Endothelial cell of umbilical vein (primary cell): ENCODE data around the gene HLA-B. TPM values are rescaled to one million over a fixed set of nuclear protein-coding genes. Genes with fewer than 3 reads are reported as not detected.

ENCODE experiments used
- BruUV-seq: library from RNA; stranded (reverse); fragments of 400-500 nt; replicated peaks from 2 replicates; lab custom pipeline; 2021; lab: Mats Ljungman, UMichigan
- CTCF ChIA-PET: fragments of 300-600, 350-600 bp; sonication (Branson Sonifier 250); formaldehyde crosslinking; loops from one replicate; lab custom pipeline; 2021; ENCODE audit warnings: antibody characterized with exemption, inconsistent platforms; lab: Charles Lee
- POLR2A ChIA-PET: fragments of 300-600, 350-600 bp; sonication (Branson Sonifier 250); formaldehyde crosslinking; loops from one replicate; lab custom pipeline; 2021; ENCODE audit warnings: antibody characterized with exemption, inconsistent platforms; lab: Charles Lee
- DNase-seq: peaks from one replicate; pipeline ENCODE4 v3.0.0-alpha.2; 2011; ENCODE audit warnings: low read depth, low spot score
- FAIRE-seq: peaks from 2 replicates; lab custom pipeline; 2011; peaks lifted over from hg19 to GRCh38; lab: Jason Lieb, UNC
- H2AFZ ChIP-seq: 2 replicates; pipeline ENCODE4 v1.6.0; 2012; ENCODE audit warnings: low read depth, low read length, control low read depth, inconsistent platforms
- H3K27ac ChIP-seq: 2 replicates; pipeline ENCODE4 v1.5.1; 2011; ENCODE audit warnings: low read depth, mild to moderate bottlenecking, control low read depth, low read length, moderate library complexity; ENCODE audit not compliant: insufficient read depth
- H3K27me3 ChIP-seq, 2 experiments: 2 replicates each; pipeline versions ENCODE4 v1.6.0 to v1.6.1; 2011; ENCODE audit warnings: low read length in 2 of 2, mixed read lengths in 1 of 2; ENCODE audit not compliant: control insufficient read depth in 2 of 2, insufficient read depth in 2 of 2
- H3K36me3 ChIP-seq, 2 experiments: 2 replicates in 1 of 2; 3 replicates in 1 of 2; pipeline ENCODE4 v1.5.1; 2011; ENCODE audit warnings: low read length in 2 of 2, mild to moderate bottlenecking in 1 of 2, moderate library complexity in 1 of 2; ENCODE audit not compliant: control insufficient read depth in 2 of 2, insufficient read depth in 2 of 2; ENCODE audit errors: extremely low read depth in 1 of 2
- H3K4me1 ChIP-seq: 3 replicates; pipeline ENCODE4 v1.5.1; 2011; ENCODE audit warnings: mild to moderate bottlenecking, low read length; ENCODE audit not compliant: control insufficient read depth, insufficient read depth; ENCODE audit errors: extremely low read depth
- H3K4me2 ChIP-seq: 2 replicates; pipeline ENCODE4 v1.6.1; 2011; ENCODE audit warnings: low read length, control low read depth, mixed read lengths; ENCODE audit not compliant: insufficient read depth
- H3K4me3 ChIP-seq, 3 experiments: fragments of 200-600 bp in 1 of 3; sonication (generic), shearing (Covaris generic) in 1 of 3; replicated peaks in 1 of 3; 2 replicates each; pipeline ENCODE4 v1.5.1; 2011 to 2016; ENCODE audit warnings: control low read depth in 3 of 3, low read length in 3 of 3, mild to moderate bottlenecking in 2 of 3, inconsistent platforms in 1 of 3, low read depth in 1 of 3, moderate library complexity in 1 of 3; ENCODE audit not compliant: insufficient read depth in 1 of 3
- H3K79me2 ChIP-seq: 2 replicates; pipeline ENCODE4 v1.6.0; 2012; ENCODE audit warnings: low read length, inconsistent platforms; ENCODE audit not compliant: control insufficient read depth, insufficient read depth
- H3K9ac ChIP-seq: replicated peaks from 2 replicates; pipeline ENCODE3; 2011; ENCODE audit warnings: low read length, control low read depth; ENCODE audit not compliant: insufficient read depth; ENCODE audit errors: extremely low read depth
- H3K9me1 ChIP-seq: replicated peaks from 3 replicates; pipeline ENCODE4 v1.6.0; 2011; ENCODE audit warnings: mild to moderate bottlenecking, low read length; ENCODE audit not compliant: control insufficient read depth, insufficient read depth; ENCODE audit errors: extremely low read depth
- H3K9me3 ChIP-seq: replicated peaks from 2 replicates; pipeline ENCODE4 v1.5.1; 2012; ENCODE audit warnings: low read length, inconsistent platforms; ENCODE audit not compliant: control insufficient read depth, insufficient read depth
- H4K20me1 ChIP-seq: replicated peaks from 2 replicates; pipeline ENCODE3; 2011; ENCODE audit warnings: mild to moderate bottlenecking, low read length; ENCODE audit not compliant: control insufficient read depth, insufficient read depth; ENCODE audit errors: extremely low read depth
- CTCF ChIP-seq, 2 donors: IDR thresholded peaks; 1 replicate in 1 of 2; 2 replicates in 1 of 2; pipeline ENCODE4 v1.5.1; 2011; ENCODE audit warnings: low read length in 2 of 2, mild to moderate bottlenecking in 2 of 2, moderate library complexity in 2 of 2, control low read depth in 1 of 2, inconsistent platforms in 1 of 2, low read depth in 1 of 2; ENCODE audit not compliant: insufficient read depth in 1 of 2; ENCODE audit errors: extremely low read depth in 1 of 2
- EZH2 ChIP-seq: IDR thresholded peaks from 2 replicates; pipeline ENCODE4 v1.6.1; 2012; ENCODE audit warnings: borderline replicate concordance, low read depth, mild to moderate bottlenecking, moderate library complexity, low read length, inconsistent platforms; ENCODE audit not compliant: severe bottlenecking
- FOS ChIP-seq: IDR thresholded peaks from 2 replicates; pipeline ENCODE4 v1.6.1; 2011; ENCODE audit warnings: mild to moderate bottlenecking, low read length, moderate library complexity, borderline replicate concordance; ENCODE audit not compliant: insufficient read depth
- GATA2 ChIP-seq: IDR thresholded peaks from 2 replicates; pipeline ENCODE4 v1.7.0; 2011; ENCODE audit warnings: low read depth, mild to moderate bottlenecking, moderate library complexity, mixed read lengths, low read length; ENCODE audit not compliant: insufficient read length, insufficient read depth
- JUN ChIP-seq: IDR thresholded peaks from 2 replicates; pipeline ENCODE4 v1.6.1; 2011; ENCODE audit warnings: borderline replicate concordance, low read depth; ENCODE audit not compliant: insufficient read length, insufficient read depth
- MAX ChIP-seq: IDR thresholded peaks from 2 replicates; pipeline ENCODE4 v1.6.1; 2011; ENCODE audit not compliant: insufficient read depth, insufficient read length
- POLR2A ChIP-seq: IDR thresholded peaks from 2 replicates; pipeline ENCODE4 v1.6.1; 2012; ENCODE audit warnings: low read depth, mild to moderate bottlenecking, control low read depth, low read length
- POLR2AphosphoS5 ChIP-seq: IDR thresholded peaks from 2 replicates; pipeline ENCODE4 v1.6.1; 2012; ENCODE audit warnings: low read depth, mild to moderate bottlenecking, control low read depth, low read length, moderate library complexity; ENCODE audit not compliant: insufficient read depth
- dilution Hi-C: fragments of 300-500 bp; cut with MboI; formaldehyde crosslinking; loops from one replicate; pipeline ENCODE4 v1.15.0; 2019; ENCODE audit warnings: low sequenced_read_pairs; ENCODE audit not compliant: extremely low pct_ligation_motif_present
- intact Hi-C: fragments of 100-400 bp; cut with micrococcal nuclease; formaldehyde crosslinking; loops from one replicate; pipeline ENCODE4 v1.10.0; 2022
- polyA plus RNA-seq, 4 experiments: library from polyadenylated mRNA; depleted of rRNA in 3 of 4; stranded (reverse) in 3 of 4; unstranded in 1 of 4; fragments of >200 nt; gene quantifications; 2 replicates each; pipeline versions ENCODE4 v1.2.1 to v1.2.3, GENCODE V29; 2011 to 2012; ENCODE audit warnings: missing spikeins in 1 of 4
- total RNA-seq: library from RNA; stranded (reverse); gene quantifications from 2 replicates; pipeline ENCODE4 v1.2.3, GENCODE V29; 2021

Gene HLA-B
- total and polyA plus RNA-seq, 2 donors (not counting 3 experiments of a cell fraction or from before 2014, with no cell fraction given) = 119 to 126 TPM

- H3K9me3 ChIP-seq = no peaks in the 10 kb centered on the region
- peaks cover 0 to 2% of the 10 kb centered on the region in 2 experiments for H3K36me3 ChIP-seq
- peak; percentile 50 for FAIRE-seq
- H3K79me2 ChIP-seq = no peaks in the 10 kb centered on the region
- H3K4me1 ChIP-seq = peaks cover 2% of the 10 kb centered on the region
- DNase-seq = no peak
- no peak overlapping the region for H2AFZ ChIP-seq
- H3K9ac ChIP-seq = no peak overlapping the region
- H3K27ac ChIP-seq = no peak overlapping the region
- TF ChIP-seq JUN (no peak), POLR2A (no peak), EZH2 (no peak), CTCF (IDR thresholded peaks at IDR 0.05; ENCODE audit: extremely low read depth in 1 of 2, insufficient read depth in 1 of 2, low read depth in 1 of 2, low read length in 2 of 2) (no peak), GATA2 (no peak)
- no peaks in the 10 kb centered on the region for H4K20me1 ChIP-seq
- H3K4me3 ChIP-seq = no peak overlapping the region
- ChIA-PET CTCF (interaction anchor here (1.1 kb wide), 1 partner anchor 9 kb away, joined by 3 read pairs; no protein-coding TSS in a partner anchor), POLR2A (no interaction called here)
- no peaks in the 10 kb centered on the region for H3K9me1 ChIP-seq
- peaks cover 28 to 45% of the 10 kb centered on the region in 2 experiments for H3K27me3 ChIP-seq
- intact Hi-C loops (no loop called here), dilution Hi-C loops (no loop called here)
- no TSS peak for BruUV-seq
- H3K4me2 ChIP-seq = no peak overlapping the region
These were observed 1.3 kb upstream of the HLA-B start for GRCh38 chr6:31358302-31358701.

GRCh38 chr6:31357886-31358285, 907 bp upstream of the HLA-B start:
- Histone ChIP-seq H3K4me3 (no peak overlapping the region), H3K36me3 (peaks cover 0 to 2% of the 10 kb centered on the region in 2 experiments), H4K20me1 (no peaks in the 10 kb centered on the region), H3K9me3 (no peaks in the 10 kb centered on the region), H3K27ac (no peak overlapping the region), H3K4me1 (peaks cover 2% of the 10 kb centered on the region), H3K27me3 (peaks cover 28 to 41% of the 10 kb centered on the region in 2 experiments), H2AFZ (no peak overlapping the region), H3K79me2 (no peaks in the 10 kb centered on the region), H3K9ac (no peak overlapping the region), H3K9me1 (no peaks in the 10 kb centered on the region), H3K4me2 (no peak overlapping the region)
- ChIA-PET POLR2A (no interaction called here), CTCF (interaction anchor here (1.0 to 1.1 kb wide), 2 partner anchors 9 kb away, joined by 3 to 17 read pairs; no protein-coding TSS in a partner anchor)
- intact Hi-C loops = no loop called here
- BruUV-seq = no TSS peak
- DNase-seq = no peak
- dilution Hi-C loops = no loop called here
- TF ChIP-seq POLR2A (no peak), EZH2 (no peak), MAX (no peak), FOS (no peak), CTCF (IDR thresholded peaks at IDR 0.05; ENCODE audit: extremely low read depth in 1 of 2, insufficient read depth in 1 of 2, low read depth in 1 of 2, low read length in 2 of 2) (no peak), JUN (no peak), GATA2 (no peak), POLR2AphosphoS5 (no peak)
- FAIRE-seq = no peak
